IPS-NIHi11 (cell line): Measurements from ENCODE around the gene THAP4.
"Not testable (repeated sequence)": the region's sequence is repeated elsewhere in the genome, so short reads cannot be mapped to it uniquely, and the experiment has no call there.

Source experiments
- DNase-seq: peaks from one replicate; pipeline ENCODE4 v3.0.0; 2012; ENCODE audit warnings: mixed read lengths, low spot score

THAP4 gene

DNA sequence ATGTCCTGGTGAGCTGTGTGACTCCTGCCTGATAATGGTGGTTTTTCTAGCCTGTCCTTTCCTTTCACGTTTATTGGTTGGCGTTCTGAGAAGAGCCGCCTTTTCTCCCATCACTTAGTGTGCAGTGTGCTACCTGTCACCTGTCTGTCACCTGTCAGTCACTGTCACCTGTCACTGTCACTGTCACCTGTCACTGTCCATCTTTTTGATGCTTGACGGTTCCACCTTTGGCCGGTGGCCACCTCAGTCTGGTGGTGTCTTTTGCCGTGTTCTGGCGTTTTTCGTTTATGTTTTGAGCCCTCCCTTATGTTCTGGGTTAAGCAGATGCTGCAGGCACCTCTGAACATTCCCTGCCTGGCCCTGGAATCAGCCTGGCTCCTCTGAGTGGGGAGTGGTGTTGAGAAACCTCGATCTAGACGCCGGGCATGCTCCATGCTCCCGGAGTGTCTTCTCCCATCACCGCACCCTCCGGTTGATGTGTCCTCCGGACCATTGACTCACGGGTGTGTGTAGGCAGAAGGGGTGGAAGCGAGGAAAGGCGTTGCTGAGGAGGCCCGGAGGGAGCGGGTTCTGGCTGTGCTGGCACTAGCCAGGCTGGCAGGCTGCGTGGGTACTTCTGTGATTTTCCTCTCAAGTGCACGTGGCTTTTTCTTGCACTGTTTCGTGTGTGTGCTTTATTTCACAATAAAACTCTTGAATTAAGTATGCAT lies 28.9 kb upstream of the THAP4 start:
- DNase-seq, result no peak

DNA sequence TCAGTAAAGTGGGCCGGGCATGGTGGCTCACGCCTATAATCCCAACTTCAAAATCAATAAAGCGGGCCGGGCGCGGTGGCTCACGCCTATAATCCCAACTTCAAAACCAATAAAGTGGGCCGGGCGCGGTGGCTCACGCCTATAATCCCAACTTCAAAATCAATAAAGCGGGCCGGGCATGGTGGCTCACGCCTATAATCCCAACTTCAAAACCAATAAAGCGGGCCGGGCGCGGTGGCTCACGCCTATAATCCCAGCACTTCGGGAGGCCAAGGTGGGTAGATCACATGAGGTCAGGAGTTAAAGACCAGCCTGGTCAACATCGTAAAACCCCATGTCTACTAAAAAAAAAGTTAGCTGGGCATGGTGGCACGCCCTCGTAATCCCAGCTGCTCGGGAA lies 25.8 kb upstream of the THAP4 start:
- not testable (repeated sequence) for DNase-seq

DNA sequence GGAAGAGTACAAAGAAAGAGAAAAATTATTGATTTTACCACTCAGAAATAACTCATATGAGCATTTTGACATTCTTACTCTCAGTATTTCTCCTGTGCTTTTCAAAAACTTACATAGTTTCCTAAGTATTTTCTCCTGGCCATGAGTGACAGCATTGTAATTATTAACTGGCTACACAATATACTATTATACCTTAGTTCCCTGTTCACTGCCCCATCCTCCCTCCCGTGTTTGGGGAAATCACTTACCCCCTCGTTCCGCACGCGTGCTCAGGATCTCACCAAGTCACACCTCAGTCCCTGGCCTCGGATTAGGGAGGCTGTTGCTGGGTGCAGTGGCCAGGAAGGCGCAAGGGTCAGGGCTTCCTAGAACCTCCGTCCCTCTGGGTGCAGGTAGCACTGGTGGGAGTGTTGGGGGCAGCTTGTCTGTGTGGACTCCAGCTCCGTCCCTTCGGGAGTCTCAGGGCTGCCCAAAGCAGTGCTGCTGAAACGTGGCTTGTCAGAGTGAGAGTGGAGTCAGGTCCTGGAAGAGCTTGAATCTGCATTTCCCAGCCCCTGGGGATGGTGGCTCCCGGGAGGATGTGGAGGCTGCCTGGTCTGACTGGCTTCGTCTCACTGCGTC lies 23.7 kb upstream of the THAP4 start:
- no peak for DNase-seq

DNA sequence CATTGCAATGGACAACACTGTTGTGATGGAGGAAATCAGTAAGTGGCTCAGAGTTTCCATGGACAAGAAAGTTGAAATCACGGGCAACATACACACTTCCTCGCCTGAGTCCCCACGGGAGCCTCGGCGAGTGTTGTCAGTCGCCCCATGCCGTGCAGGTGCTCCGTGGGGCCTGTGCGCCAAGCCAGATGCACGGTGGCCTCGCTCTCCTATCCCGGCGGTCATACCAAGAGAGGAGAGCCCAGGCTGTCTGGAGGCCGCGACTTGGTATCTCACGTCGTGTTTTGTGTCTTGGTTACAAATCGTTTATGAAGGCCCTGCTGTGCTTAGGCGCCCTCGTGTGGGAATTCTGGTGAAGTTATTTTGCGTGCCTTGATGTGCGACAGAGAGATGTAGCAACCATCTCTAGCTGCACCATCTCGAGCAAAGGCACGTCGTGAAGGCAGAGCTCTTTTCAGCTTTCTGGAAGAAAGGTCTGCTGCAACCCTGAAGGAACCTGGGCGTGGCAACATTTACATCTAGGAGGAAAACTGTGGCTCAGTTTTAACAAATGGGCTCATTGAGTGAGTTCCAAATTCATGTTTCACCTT lies 22.3 kb upstream of the THAP4 start:
- DNase-seq, result peak; percentile 59

DNA sequence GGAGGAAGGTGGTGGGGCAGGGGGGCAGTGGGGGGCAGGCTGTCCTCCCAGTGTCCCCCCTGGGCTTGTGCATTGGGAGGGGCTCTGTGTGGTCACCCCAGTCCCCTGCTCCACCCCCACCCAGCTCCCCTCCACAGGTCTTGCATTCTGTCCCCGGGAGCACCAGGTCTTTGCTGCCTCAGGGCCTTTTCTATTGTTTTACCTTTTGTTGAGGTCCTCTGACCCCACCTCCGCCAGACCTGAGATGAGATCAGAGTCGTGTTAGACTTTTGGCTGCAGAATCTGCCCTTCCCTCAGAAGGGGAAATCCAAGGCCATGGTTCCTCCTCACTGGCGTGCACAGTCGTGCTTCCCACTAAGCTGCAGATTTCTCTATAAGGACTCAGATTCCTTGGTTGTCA lies 21.3 kb upstream of the THAP4 start:
- no peak for DNase-seq

DNA sequence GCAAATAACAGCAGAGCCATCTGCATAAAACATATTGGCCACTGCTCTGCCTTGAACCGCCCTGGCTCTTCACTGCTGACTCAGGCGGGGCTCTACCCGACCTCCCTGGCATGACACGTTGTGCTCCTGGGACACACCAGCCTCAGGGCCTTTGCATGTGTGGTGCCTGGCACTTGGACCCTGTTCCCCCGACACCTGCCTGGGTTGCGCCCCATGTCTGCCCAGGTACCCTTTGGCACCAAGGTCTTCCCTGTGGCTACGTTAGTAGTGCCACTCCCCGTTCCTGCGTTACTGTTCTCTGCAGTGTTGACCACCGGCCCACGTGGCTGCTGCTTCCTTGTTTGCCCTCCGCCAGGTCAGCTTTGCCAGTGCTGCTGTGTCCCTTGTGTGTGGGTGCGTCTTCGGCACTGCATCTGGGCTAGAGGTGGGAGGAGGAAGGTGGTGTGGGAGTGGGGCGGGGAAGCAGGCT lies 20.9 kb upstream of the THAP4 start:
- DNase-seq, result no peak

DNA sequence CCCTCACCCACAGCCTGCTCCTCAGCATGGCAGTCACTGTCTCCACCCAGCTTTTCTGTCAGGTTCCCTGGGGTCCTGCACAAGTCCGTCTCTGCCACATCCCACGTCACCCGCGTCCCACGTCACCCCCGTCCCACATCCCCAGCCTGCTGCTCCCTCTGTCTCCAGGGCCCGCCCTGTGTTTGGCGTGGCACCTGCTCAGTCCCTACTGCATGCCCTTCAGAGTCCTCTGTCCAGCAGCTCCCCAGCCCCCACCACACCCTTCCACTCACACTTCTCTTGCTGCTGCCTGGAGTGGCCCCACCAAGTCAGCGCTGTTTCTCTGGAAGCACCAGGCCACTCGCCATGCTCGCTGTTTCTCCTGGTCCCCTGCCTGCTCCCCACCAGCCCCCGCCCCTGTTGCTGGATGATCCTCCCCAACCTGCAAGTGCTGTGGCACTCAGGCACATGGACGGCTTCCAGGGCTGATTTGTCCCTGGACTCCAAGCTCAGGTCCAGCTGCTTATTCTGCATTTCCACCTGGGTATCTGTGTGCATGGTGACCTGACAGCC lies 19.3 kb upstream of the THAP4 start:
- no peak for DNase-seq

DNA sequence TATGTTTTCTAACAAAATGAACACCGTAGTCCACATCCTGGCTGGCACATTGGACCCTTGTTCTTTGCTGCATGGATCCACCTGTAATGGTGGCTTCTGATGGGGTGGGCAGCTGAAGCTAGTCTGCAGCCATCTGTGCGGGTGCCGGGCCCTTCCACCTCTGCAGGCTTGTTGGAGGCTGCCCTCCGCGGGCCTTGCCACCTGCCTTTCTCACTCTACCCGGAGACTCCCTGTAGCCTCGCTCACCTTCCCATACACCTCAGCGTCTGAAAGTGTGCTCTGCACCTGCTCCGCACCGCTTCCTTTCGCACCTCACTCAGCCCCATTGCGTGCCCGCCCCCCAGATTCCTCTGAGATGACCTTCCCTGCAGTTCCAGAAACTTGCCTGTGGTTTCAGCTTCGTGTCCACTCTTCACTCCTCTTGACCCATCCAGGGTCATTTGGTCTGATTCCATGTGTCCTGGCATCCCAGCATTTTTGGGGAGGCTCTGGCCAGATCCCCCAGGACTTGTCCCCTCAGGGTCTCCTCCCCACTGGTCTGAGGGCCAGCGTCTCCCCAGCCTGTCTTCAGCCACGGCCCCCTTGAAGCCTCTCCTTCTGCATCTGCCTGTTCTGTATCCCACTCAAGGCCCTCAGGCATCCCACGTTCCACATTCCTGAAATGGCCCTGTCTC lies 18.7 kb upstream of the THAP4 start:
- DNase-seq, result no peak

DNA sequence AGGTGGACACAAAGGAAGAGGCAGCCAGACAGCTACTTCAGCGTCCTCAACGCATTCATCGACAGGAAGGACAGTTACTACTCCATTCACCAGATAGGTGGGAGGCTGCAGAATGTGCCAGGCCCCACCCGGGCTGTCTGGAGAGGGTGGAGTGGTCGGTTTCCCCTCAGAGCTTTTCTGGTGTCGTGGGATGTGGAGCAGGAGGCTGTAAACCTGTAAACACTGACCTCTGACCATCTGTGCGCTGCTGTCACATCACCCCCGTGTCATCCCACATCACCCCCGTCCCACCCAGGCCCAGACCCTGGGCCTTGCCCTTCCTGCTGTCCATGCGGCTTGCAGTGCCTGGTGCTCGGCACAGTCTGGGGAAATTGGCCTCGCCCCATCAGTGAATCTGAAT lies 17.6 kb upstream of the THAP4 start:
- no peak for DNase-seq

DNA sequence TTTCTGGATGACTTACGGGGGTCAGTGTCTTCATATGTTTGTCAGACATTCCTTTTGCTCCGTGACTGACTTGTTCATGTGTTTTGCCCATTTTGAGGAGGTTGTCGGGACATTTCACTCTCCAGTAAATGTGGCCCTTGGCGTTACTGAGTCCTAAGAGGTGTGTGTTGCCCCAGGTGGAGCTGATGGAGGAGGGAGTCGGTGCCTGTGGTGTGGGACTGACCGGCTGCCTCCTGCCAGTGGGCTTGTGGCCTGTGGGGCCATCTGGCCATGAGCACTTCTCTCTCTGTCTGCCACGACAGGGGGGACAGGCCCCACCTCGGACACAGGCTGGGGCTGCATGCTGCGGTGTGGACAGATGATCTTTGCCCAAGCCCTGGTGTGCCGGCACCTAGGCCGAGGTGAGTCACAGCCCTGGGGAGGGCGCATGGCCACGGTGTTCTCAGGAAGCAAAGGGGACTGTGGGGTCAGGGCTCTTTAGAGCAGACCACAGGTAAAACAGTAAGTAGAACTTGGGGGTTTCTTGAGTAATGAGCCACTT lies 16.3 kb upstream of the THAP4 start:
- no peak for DNase-seq

DNA sequence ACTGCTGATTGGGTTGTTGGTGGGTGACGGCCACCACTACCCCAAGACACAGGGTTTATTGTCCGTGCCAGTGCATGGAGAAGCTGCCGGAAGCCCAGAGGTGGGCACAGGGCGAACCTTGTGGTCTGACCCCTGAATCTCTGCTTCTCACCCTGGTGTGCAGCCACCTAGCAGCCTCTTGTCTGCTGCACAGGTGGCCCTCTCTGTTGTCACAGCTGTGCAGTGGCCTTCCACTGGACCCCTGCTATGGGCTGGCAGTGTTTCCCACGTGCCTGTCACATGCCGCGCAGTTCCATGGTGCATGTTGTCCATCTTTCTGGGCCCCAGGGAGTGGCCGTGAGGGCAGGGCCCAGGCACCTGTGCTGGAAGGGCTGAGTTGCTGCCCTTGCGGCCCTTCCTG lies 15.8 kb upstream of the THAP4 start:
- no peak for DNase-seq

DNA sequence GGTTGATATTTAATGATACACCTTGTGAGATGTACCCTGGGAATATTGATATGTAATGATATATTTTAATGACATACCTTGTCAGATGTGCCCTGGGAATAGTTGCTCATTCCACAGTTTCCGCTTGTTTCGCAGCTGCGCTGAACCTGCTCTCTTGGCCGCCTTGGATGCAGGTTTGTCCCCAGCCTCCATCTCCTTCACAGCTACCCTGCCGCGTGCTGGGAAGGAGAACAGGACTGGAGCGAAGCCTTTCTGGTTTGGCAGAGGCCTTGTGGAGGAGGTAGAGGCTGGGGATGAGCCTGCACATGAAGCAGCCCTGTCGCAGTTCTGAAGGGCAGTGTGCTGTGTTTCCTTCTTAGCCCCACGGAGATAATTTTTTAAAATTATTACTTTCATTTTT lies 15.2 kb upstream of the THAP4 start:
- no peak for DNase-seq

DNA sequence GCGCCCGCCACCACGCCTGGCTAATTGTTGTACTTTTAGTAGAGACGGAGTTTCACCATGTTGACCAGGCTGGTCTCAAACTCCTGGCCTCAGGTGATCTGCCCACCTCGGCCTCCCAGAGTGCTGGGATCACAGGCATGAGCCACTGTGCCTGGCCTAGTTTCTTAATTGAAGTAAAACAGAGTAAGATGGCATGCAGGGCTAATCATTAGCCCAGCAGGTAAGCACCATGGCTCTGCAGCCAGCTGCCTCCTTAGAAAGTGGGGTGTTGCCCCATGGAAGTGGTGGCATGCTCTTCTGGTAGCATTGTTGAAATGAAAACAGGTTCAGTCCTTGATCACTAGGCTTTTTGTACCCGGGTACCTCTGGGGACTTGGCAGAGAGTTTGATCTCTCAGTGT lies 13.0 kb upstream of the THAP4 start:
- DNase-seq, result no peak

DNA sequence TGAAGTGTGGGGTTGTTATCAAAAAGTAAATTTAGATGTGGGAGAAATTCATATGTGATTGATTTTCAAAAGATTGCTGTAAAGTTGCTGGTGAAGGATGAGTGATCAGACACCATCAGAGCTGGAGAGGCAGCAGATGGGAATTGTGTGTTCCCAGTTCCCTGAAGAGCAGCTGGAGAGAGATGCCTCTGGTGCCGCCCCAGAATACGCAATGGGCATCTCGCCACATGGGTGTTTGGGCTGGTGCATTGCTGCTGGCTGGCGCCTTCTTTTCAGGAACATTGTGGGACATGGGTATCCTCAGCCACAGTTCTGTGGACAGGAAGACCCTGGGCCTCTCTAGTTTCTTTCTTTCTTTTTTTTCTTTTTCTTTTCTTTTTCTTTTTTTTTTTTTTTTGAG lies 12.4 kb upstream of the THAP4 start:
- no peak for DNase-seq

DNA sequence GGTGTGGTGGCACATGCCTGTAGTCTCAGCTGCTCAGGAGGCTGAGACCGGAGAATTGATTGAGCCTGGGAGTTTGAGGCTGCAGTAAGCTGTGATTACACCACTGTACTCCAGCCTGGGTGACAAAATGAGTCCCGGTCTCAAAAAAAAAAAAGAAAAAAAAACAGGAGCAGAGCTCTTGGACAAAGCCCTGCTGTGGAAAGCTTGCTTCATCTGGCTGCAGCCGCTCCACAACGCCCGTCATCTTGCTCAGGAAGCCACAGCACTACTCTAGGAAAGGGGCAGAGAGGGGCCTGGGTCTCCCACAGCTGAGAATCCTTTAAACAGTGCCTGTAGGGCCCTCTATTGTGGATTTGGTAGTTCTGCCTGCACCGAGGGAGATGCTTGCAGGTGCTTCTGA lies 11.5 kb upstream of the THAP4 start:
- DNase-seq, result no peak

DNA sequence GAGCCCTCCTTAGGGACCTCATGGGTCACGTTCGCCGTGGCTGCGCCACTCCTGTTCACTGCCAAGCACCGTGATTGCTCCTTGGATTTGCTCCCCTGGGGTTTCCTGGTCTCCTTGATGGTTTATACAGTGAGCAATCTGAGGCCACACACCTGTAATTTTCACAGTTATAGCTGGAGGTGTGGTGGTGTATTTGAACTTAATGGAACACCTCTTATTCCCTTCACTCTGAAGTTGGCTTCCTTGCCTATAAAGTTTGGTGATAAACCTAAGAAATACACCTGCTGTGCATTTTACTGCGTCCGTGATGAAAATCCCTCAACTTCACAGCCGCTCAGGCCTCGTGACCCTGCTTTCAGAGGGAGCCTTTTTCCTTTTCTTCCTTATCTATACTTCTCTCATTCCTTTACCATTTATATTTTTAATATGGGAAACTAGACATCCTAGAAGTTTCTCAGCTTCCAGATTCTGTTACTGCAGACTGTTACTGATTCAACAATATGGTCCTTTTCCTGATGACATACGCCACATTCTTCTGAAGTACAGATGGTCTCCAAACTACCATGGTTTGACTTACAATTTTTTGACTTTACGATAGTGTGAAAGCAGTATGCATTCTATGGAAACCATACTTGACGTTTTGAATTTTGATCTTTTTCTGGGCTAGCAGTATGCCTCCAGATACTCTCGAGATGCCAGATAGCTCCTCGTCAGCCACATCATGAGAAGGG lies 9.1 kb upstream of the THAP4 start:
- DNase-seq, result no peak

DNA sequence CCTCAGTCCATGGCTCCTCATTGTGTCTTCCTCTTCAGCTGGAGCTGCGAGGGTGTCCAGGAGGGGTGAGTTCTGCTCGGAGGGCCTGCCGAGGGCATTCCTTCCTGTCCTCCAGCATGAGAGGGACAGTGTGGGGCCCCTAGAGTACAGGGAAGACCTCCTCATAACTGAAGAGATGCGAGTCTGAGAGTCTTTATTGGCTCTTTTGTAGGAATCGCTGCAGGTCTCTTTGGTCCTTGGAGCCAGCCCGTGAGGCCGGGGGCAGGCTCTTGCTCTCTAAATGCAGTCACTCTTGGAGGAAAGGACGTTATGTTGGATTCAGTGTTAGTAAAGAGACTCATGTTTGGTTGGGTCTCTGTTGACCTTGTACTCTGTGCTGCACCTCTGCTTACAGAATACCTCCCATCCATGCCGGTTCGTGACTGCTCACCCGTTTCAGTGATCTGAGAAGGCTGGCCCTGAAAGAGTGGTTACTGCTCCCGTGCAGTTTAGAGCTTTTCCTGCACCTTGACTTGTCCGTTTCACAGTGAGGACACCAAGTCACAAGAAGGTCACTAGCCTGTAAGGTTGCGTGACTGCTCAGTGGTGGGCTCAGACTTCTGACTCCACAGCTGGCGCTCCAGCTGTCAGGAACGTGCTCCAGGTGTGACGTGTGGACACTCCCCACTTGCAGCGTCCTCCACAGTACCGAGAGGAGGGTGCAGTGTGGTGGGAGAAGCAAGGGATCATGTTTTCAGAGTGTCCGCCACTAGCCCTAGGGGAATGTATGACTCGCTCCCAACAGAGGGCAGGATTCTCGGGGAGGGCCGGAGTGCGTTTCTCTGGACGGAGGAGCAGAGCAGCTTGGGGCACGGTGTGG lies 8.3 kb upstream of the THAP4 start:
- no peak for DNase-seq

DNA sequence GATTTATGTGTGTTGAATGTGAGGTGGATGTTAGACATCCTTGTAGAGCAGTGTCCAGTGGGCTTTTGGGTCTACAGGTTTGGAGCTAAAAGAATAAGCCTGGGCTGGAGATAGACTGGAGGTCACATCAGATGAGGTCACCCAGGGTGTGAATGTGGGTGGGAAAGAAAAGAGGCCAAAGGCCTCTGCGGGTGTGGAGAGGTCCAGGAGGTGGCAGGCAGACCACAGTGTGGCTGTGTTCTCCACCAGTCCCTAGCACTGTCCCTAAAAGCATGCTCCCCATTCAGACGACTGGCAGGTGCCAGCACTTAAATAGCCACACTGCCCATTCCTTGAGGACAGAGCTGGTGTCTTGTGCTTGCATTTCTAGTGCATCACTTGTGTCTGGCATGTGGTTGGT lies 4.7 kb upstream of the THAP4 start:
- DNase-seq, result no peak

DNA sequence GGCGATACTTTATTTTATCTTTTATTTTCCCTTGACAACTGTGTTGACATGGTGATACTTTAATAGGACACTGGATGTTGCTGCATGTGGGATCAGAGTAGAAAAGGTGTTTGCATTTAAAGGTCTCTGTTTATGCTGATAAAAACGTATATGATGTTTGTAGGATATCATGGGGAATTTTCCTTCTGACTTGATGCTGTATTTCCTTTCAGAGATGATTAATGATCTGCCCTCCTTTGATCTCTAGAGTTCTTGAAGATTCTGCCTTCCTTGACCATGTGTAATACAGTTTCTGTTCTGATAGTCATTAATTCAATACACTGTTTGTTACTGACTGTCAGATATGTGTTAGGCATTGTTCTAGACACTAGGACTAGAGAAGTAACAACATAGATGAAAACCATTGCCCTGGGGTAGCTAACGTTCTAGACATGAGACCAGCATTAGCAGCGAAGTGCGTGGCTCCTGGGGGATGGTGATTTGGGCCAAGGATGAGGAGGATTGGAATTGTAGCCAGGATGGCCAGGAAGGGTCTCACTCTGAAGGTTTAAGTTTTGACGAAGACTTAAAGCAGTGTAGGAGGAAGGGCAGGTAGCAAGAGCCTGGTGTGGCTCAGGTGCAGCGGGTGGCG lies 3.3 kb upstream of the THAP4 start:
- no peak for DNase-seq

DNA sequence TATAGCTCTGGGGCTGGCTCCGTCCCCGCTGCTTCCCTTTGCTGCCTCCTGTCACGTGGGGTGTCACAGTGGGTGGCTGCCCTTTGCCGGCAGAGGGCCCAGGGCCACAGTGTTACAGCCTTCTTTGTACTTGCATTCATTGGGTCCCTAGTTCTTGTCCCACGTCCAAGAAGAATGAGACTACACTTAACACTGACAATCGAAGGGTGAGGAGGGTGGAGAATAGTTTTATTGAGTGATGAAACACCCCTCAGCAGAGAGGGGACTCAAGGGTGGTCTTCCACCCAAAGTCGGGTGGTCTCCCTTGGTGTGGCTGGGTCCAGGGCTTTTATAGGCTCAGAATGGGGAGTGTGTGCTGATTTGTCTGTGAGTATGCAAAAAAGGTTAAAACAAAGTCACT lies 2.4 kb upstream of the THAP4 start:
- no peak for DNase-seq
